Natural killer cell (primary cell): ENCODE data around the gene PPFIA1. TPM values are rescaled to one million over a fixed set of nuclear protein-coding genes. Genes with fewer than 3 reads are reported as not detected.

ENCODE experiments used
- ATAC-seq, 3 donors: fragments of 150-1000 bp in 2 of 3; fragments of 200-7000 bp in 1 of 3; cut with Tn5 transposase; 1 replicate in 1 of 3; 2 replicates in 2 of 3; pipeline ENCODE4 v1.10.0; 2021; ENCODE audit warnings: mild to moderate bottlenecking in 2 of 3, moderate library complexity in 2 of 3
- DNase-seq, 2 donors: peaks; one replicate each; pipeline versions ENCODE4 v3.0.0 to v3.0.0-alpha.2; 2013 to 2021; ENCODE audit warnings: mixed read lengths in 1 of 2
- H3K27ac ChIP-seq: one replicate; pipeline ENCODE4 v1.5.1; 2013; ENCODE audit warnings: mild to moderate bottlenecking, low read length
- H3K27me3 ChIP-seq: one replicate; pipeline ENCODE4 v1.6.1; 2013; ENCODE audit warnings: low read length; ENCODE audit not compliant: control insufficient read depth, insufficient read depth
- H3K36me3 ChIP-seq: one replicate; pipeline ENCODE4 v1.6.1; 2013; ENCODE audit warnings: low read length; ENCODE audit not compliant: control insufficient read depth, insufficient read depth
- H3K4me1 ChIP-seq: one replicate; pipeline ENCODE4 v1.6.1; 2013; ENCODE audit warnings: low read length; ENCODE audit not compliant: control insufficient read depth, insufficient read depth
- H3K4me3 ChIP-seq: one replicate; pipeline ENCODE4 v1.5.1; 2013; ENCODE audit warnings: low read length
- H3K9me3 ChIP-seq: one replicate; pipeline ENCODE4 v1.6.1; 2013; ENCODE audit warnings: low read length; ENCODE audit not compliant: control insufficient read depth, insufficient read depth
- H3K27ac Mint-ChIP-seq, 2 donors: one replicate each; pipeline ENCODE4 v1.8.0; 2022; ENCODE audit warnings: mild to moderate bottlenecking in 2 of 2, mixed read lengths in 2 of 2, moderate library complexity in 1 of 2
- H3K27me3 Mint-ChIP-seq, 2 donors: one replicate each; pipeline ENCODE4 v1.8.0; 2022; ENCODE audit warnings: low read depth in 2 of 2, mixed read lengths in 2 of 2
- H3K36me3 Mint-ChIP-seq: one replicate; pipeline ENCODE4 v1.8.0; 2022; ENCODE audit warnings: mixed read lengths
- H3K4me1 Mint-ChIP-seq, 2 donors: one replicate each; pipeline ENCODE4 v1.8.0; 2022; ENCODE audit warnings: mixed read lengths in 2 of 2
- H3K4me3 Mint-ChIP-seq: one replicate; pipeline ENCODE4 v1.8.0; 2022; ENCODE audit warnings: mild to moderate bottlenecking, moderate library complexity, mixed read lengths
- H3K9me3 Mint-ChIP-seq, 2 donors: one replicate each; pipeline ENCODE4 v1.8.0; 2022; ENCODE audit warnings: mixed read lengths in 2 of 2
- CTCF ChIP-seq: fragments of 200-600 bp; IDR thresholded peaks from one replicate; pipeline ENCODE4 v1.8.0; 2022; ENCODE audit warnings: antibody characterized with exemption
- WGBS: methylation state at CpG from one replicate; pipeline ENCODE4 v1.1.7; 2013; ENCODE audit warnings: missing lambda C conversion rate; ENCODE audit not compliant: insufficient coverage; 5-methylcytosine and 5-hydroxymethylcytosine counted together
- intact Hi-C: fragments of 100-400 bp; cut with micrococcal nuclease; formaldehyde crosslinking; loops from one replicate; pipeline ENCODE4 v1.14.2; 2022
- total RNA-seq, 4 donors: library from RNA; stranded (reverse); fragments of 120-200 nt in 1 of 4; gene quantifications; one replicate each; pipeline versions ENCODE4 v1.2.3 to v1.2.4, GENCODE V29; 2013 to 2022

Gene PPFIA1
- total RNA-seq, 3 donors from 2014 or later (not counting 1 experiment from before 2014, with no cell fraction given): 42.1 to 75.4 (median 51.7) TPM

GRCh38 chr11:70368961-70369360 lies 98.5 kb downstream of the PPFIA1 start:
- 100% methylated on average over 1 of the region's 2 CpGs for WGBS
- Mint-ChIP-seq H3K27me3 (peaks cover 0 to 10% of the 10 kb centered on the region in 2 donors), H3K9me3 (peaks cover 0 to 4% of the 10 kb centered on the region in 2 donors), H3K4me3 (no peak overlapping the region), H3K36me3 (peaks cover 7% of the 10 kb centered on the region), H3K4me1 (peaks cover 30 to 41% of the 10 kb centered on the region in 2 donors), H3K27ac (no peak overlapping the region)
- no peak overlapping the region for H3K27ac ChIP-seq
- no peak for ATAC-seq
- intact Hi-C loops: no loop called here
- no peaks in the 10 kb centered on the region for H3K9me3 ChIP-seq
- H3K36me3 ChIP-seq: peaks cover 19% of the 10 kb centered on the region
- no peak overlapping the region for H3K4me3 ChIP-seq
- peaks cover 32% of the 10 kb centered on the region for H3K4me1 ChIP-seq
- DNase-seq: no peak
- peaks cover 3% of the 10 kb centered on the region for H3K27me3 ChIP-seq
- no peak for TF ChIP-seq CTCF

- Mint-ChIP-seq H3K4me3 (no peak overlapping the region), H3K27me3 (peaks cover 0 to 10% of the 10 kb centered on the region in 2 donors), H3K27ac (no peak overlapping the region), H3K9me3 (peaks cover 0 to 4% of the 10 kb centered on the region in 2 donors), H3K4me1 (peaks cover 8 to 18% of the 10 kb centered on the region in 2 donors), H3K36me3 (peaks cover 7% of the 10 kb centered on the region)
- H3K36me3 ChIP-seq: peaks cover 31% of the 10 kb centered on the region
- DNase-seq (peak in 1 of 2 donors; percentile 14), ATAC-seq (peak in 1 of 3 donors; percentile 59)
- H3K4me1 ChIP-seq: peaks cover 14% of the 10 kb centered on the region
- no peak overlapping the region for H3K27ac ChIP-seq
- 83% methylated on average over 4 of the region's 5 CpGs for WGBS
- no peak for TF ChIP-seq CTCF
- intact Hi-C loops: no loop called here
- no peaks in the 10 kb centered on the region for H3K9me3 ChIP-seq
- H3K27me3 ChIP-seq: peaks cover 3% of the 10 kb centered on the region
- H3K4me3 ChIP-seq: no peak overlapping the region
These were observed 100.8 kb downstream of the PPFIA1 start for GRCh38 chr11:70371241-70371640.

- peaks cover 3 to 11% of the 10 kb centered on the region in 2 donors for H3K4me1 Mint-ChIP-seq
- Histone ChIP-seq H3K4me1 (peaks cover 8% of the 10 kb centered on the region), H3K27ac (no peak overlapping the region), H3K27me3 (peaks cover 3% of the 10 kb centered on the region), H3K4me3 (no peak overlapping the region), H3K36me3 (peaks cover 35% of the 10 kb centered on the region), H3K9me3 (no peaks in the 10 kb centered on the region)
- peaks cover 7% of the 10 kb centered on the region for H3K36me3 Mint-ChIP-seq
- no peak overlapping the region for H3K27ac Mint-ChIP-seq
- intact Hi-C loops: no loop called here
- WGBS: 97% methylated on average over 8 of the region's 8 CpGs
- peaks cover 0 to 4% of the 10 kb centered on the region in 2 donors for H3K9me3 Mint-ChIP-seq
- no peak for DNase-seq
- H3K4me3 Mint-ChIP-seq: no peak overlapping the region
- peaks cover 0 to 8% of the 10 kb centered on the region in 2 donors for H3K27me3 Mint-ChIP-seq
- ATAC-seq: no peak
- no peak for TF ChIP-seq CTCF
These were observed 101.6 kb downstream of the PPFIA1 start for GRCh38 chr11:70372076-70372475.

GRCh38 chr11:70376621-70377020 lies 106.1 kb downstream of the PPFIA1 start:
- no peak overlapping the region for H3K4me3 Mint-ChIP-seq
- H3K27ac Mint-ChIP-seq: no peak overlapping the region
- Histone ChIP-seq H3K27ac (no peak overlapping the region), H3K36me3 (peaks cover 46% of the 10 kb centered on the region), H3K9me3 (no peaks in the 10 kb centered on the region), H3K27me3 (no peaks in the 10 kb centered on the region), H3K4me3 (no peak overlapping the region), H3K4me1 (no peaks in the 10 kb centered on the region)
- peaks cover 14% of the 10 kb centered on the region for H3K36me3 Mint-ChIP-seq
- DNase-seq (no peak), ATAC-seq (no peak)
- 93% methylated on average over 10 of the region's 12 CpGs for WGBS
- TF ChIP-seq CTCF: no peak
- intact Hi-C loops: no loop called here
- H3K4me1 Mint-ChIP-seq: no peaks in the 10 kb centered on the region
- H3K27me3 Mint-ChIP-seq: no peaks in the 10 kb centered on the region
- H3K9me3 Mint-ChIP-seq: no peaks in the 10 kb centered on the region
